H1 (cell line): ENCODE results near the gene FLCN. TPM values are rescaled to one million over a fixed set of nuclear protein-coding genes. Genes with fewer than 3 reads are reported as not detected.

Experiments
- CTCF ChIA-PET: fragments of 300-600 bp; sonication (Branson Sonifier 250); formaldehyde crosslinking; loops from one replicate; lab custom pipeline; 2021; ENCODE audit not compliant: partially characterized antibody; lab: Charles Lee
- POLR2A ChIA-PET: fragments of 300-600 bp; sonication (Branson Sonifier 250); formaldehyde crosslinking; loops from one replicate; lab custom pipeline; 2021; ENCODE audit warnings: inconsistent platforms; ENCODE audit not compliant: partially characterized antibody; lab: Charles Lee
- DNase-seq, 2 experiments: peaks; one replicate each; pipeline versions ENCODE4 v3.0.0 to v3.0.0-alpha.2; 2010 to 2022; ENCODE audit warnings: low spot score in 2 of 2, low read depth in 1 of 2, mixed read lengths in 1 of 2
- FAIRE-seq: peaks from 2 replicates; lab custom pipeline; 2011; peaks lifted over from hg19 to GRCh38; lab: Jason Lieb, UNC
- H2AFZ ChIP-seq: 2 replicates; pipeline ENCODE4 v1.8.1; 2012; ENCODE audit warnings: low read length, inconsistent platforms
- H2AK5ac ChIP-seq: 2 replicates; pipeline ENCODE4 v1.6.1; 2013; ENCODE audit warnings: low read depth, low read length
- H2BK120ac ChIP-seq: replicated peaks from 2 replicates; pipeline ENCODE3; 2013; ENCODE audit warnings: low read depth, low read length, inconsistent platforms
- H2BK12ac ChIP-seq: 2 replicates; pipeline ENCODE4 v1.6.1; 2013; ENCODE audit warnings: low read depth, low read length
- H2BK15ac ChIP-seq: 2 replicates; pipeline ENCODE4 v1.6.1; 2013; ENCODE audit warnings: low read length
- H2BK20ac ChIP-seq: 2 replicates; pipeline ENCODE4 v1.6.1; 2013; ENCODE audit warnings: low read length
- H2BK5ac ChIP-seq: 2 replicates; pipeline ENCODE4 v1.6.1; 2013; ENCODE audit warnings: low read depth, low read length
- H3K14ac ChIP-seq: 2 replicates; pipeline ENCODE4 v1.6.1; 2013; ENCODE audit warnings: inconsistent platforms; ENCODE audit not compliant: insufficient read length
- H3K18ac ChIP-seq: 2 replicates; pipeline ENCODE4 v1.6.1; 2013; ENCODE audit warnings: low read length; ENCODE audit errors: extremely low read depth
- H3K23ac ChIP-seq: 2 replicates; pipeline ENCODE4 v1.6.1; 2013; ENCODE audit warnings: inconsistent platforms; ENCODE audit not compliant: insufficient read length
- H3K23me2 ChIP-seq: 2 replicates; pipeline ENCODE4 v1.6.1; 2013; ENCODE audit warnings: low read depth, low read length
- H3K27ac ChIP-seq: 2 replicates; pipeline ENCODE4 v1.6.1; 2011; ENCODE audit warnings: low read depth, low read length, inconsistent platforms
- H3K27me3 ChIP-seq, 4 experiments: replicated peaks in 1 of 4; 1 replicate in 1 of 4; 2 replicates in 3 of 4; pipeline versions ENCODE4 v1.6.1 to v1.8.1; 2011 to 2013; ENCODE audit warnings: low read length in 3 of 4, mild to moderate bottlenecking in 3 of 4, inconsistent platforms in 2 of 4, mixed read lengths in 2 of 4, moderate library complexity in 1 of 4; ENCODE audit not compliant: control insufficient read depth in 3 of 4, insufficient read depth in 3 of 4; ENCODE audit errors: extremely low read depth in 1 of 4
- H3K36me3 ChIP-seq, 4 experiments: 2 replicates each; pipeline versions ENCODE4 v1.6.1 to v1.8.1; 2011 to 2013; ENCODE audit warnings: mild to moderate bottlenecking in 4 of 4, low read length in 3 of 4, moderate library complexity in 2 of 4, control low read depth in 1 of 4, inconsistent platforms in 1 of 4; ENCODE audit not compliant: insufficient read depth in 4 of 4, control insufficient read depth in 2 of 4
- H3K4ac ChIP-seq: replicated peaks from 2 replicates; pipeline ENCODE3; 2013; ENCODE audit warnings: low read length, low read depth, mixed read lengths, inconsistent platforms; ENCODE audit not compliant: insufficient read length
- H3K4me1 ChIP-seq, 4 experiments: replicated peaks in 1 of 4; 1 replicate in 1 of 4; 2 replicates in 3 of 4; pipeline versions ENCODE4 v1.6.1 to v1.8.1; 2011 to 2013; ENCODE audit warnings: low read length in 3 of 4, inconsistent platforms in 2 of 4, mixed read lengths in 1 of 4; ENCODE audit not compliant: insufficient read depth in 4 of 4, control insufficient read depth in 3 of 4
- H3K4me2 ChIP-seq, 2 experiments: 2 replicates each; pipeline versions ENCODE4 v1.6.1 to v1.8.1; 2011 to 2013; ENCODE audit warnings: low read depth in 2 of 2, low read length in 2 of 2, control low read depth in 1 of 2, inconsistent platforms in 1 of 2, mild to moderate bottlenecking in 1 of 2; ENCODE audit not compliant: insufficient read depth in 1 of 2
- H3K4me3 ChIP-seq, 4 experiments: fragments of 200-600, 300-600 bp in 1 of 4; sonication (generic), shearing (Covaris generic), sonication (Bioruptor Twin) in 1 of 4; 2 replicates each; pipeline versions ENCODE4 v1.5.1 to v1.8.1; 2011 to 2016; ENCODE audit warnings: low read length in 4 of 4, low read depth in 3 of 4, control low read depth in 2 of 4, inconsistent platforms in 2 of 4, mild to moderate bottlenecking in 2 of 4, mixed read lengths in 1 of 4, moderate library complexity in 1 of 4; ENCODE audit not compliant: insufficient read depth in 2 of 4; ENCODE audit errors: extremely low read depth in 1 of 4
- H3K56ac ChIP-seq: replicated peaks from 2 replicates; pipeline ENCODE3; 2013; ENCODE audit warnings: low read depth, mild to moderate bottlenecking, mixed read lengths, low read length, inconsistent platforms; ENCODE audit not compliant: insufficient read length
- H3K79me1 ChIP-seq: 2 replicates; pipeline ENCODE4 v1.6.1; 2013; ENCODE audit warnings: low read depth, low read length, control low read depth
- H3K79me2 ChIP-seq, 2 experiments: 2 replicates each; pipeline versions ENCODE4 v1.6.1 to v1.8.1; 2012 to 2013; ENCODE audit warnings: low read length in 2 of 2, mild to moderate bottlenecking in 2 of 2, inconsistent platforms in 1 of 2; ENCODE audit not compliant: insufficient read depth in 2 of 2, control insufficient read depth in 1 of 2
- H3K9ac ChIP-seq, 4 experiments: replicated peaks in 1 of 4; 1 replicate in 1 of 4; 2 replicates in 3 of 4; pipeline versions ENCODE4 v1.6.1 to v1.8.1; 2011 to 2013; ENCODE audit warnings: low read depth in 3 of 4, low read length in 3 of 4, control low read depth in 2 of 4, mild to moderate bottlenecking in 2 of 4, moderate library complexity in 2 of 4, inconsistent platforms in 1 of 4; ENCODE audit errors: extremely low read depth in 1 of 4
- H3K9me3 ChIP-seq, 2 experiments: 2 replicates each; pipeline versions ENCODE4 v1.6.1 to v1.8.1; 2012 to 2013; ENCODE audit warnings: mild to moderate bottlenecking in 2 of 2, moderate library complexity in 2 of 2, control low read depth in 1 of 2, inconsistent platforms in 1 of 2, low read depth in 1 of 2, low read length in 1 of 2, mixed read lengths in 1 of 2; ENCODE audit not compliant: insufficient read depth in 2 of 2
- H4K20me1 ChIP-seq, 2 experiments: replicated peaks in 1 of 2; 2 replicates each; pipeline versions ENCODE3 to v1.8.1; 2011 to 2013; ENCODE audit warnings: inconsistent platforms in 2 of 2, low read length in 2 of 2, mild to moderate bottlenecking in 1 of 2; ENCODE audit not compliant: insufficient read depth in 2 of 2, control insufficient read depth in 1 of 2
- H4K5ac ChIP-seq: 2 replicates; pipeline ENCODE4 v1.6.1; 2013; ENCODE audit warnings: low read length, low read depth, mixed read lengths, inconsistent platforms; ENCODE audit not compliant: insufficient read length
- H4K8ac ChIP-seq: 2 replicates; pipeline ENCODE4 v1.8.0; 2013; ENCODE audit warnings: mild to moderate bottlenecking, moderate library complexity, low read length, inconsistent platforms; ENCODE audit not compliant: insufficient read depth; ENCODE audit errors: extremely low read depth
- H4K91ac ChIP-seq: replicated peaks from 2 replicates; pipeline ENCODE3; 2013; ENCODE audit warnings: low read length, mixed read lengths, inconsistent platforms; ENCODE audit not compliant: insufficient read length
- ASH2L ChIP-seq: fragments of 200-600, 300-600 bp; sonication (generic); IDR thresholded peaks from one replicate; pipeline ENCODE4 v1.7.1; 2017; ENCODE audit warnings: low read length
- CREB1 ChIP-seq: IDR thresholded peaks from 2 replicates; pipeline ENCODE4 v1.6.1; 2012; ENCODE audit warnings: inconsistent platforms
- NANOG ChIP-seq: IDR thresholded peaks from 2 replicates; pipeline ENCODE4 v1.6.1; 2011; ENCODE audit warnings: low read length, low read depth, mild to moderate bottlenecking, inconsistent platforms; ENCODE audit not compliant: insufficient read depth, poor library complexity, severe bottlenecking
- POLR2A ChIP-seq, 2 experiments: IDR thresholded peaks; 1 replicate in 1 of 2; 2 replicates in 1 of 2; pipeline ENCODE4 v1.6.1; 2011; ENCODE audit warnings: low read depth in 2 of 2, low read length in 2 of 2, mild to moderate bottlenecking in 2 of 2; ENCODE audit errors: control extremely low read depth in 1 of 2
- RNF2 ChIP-seq: fragments of 200-900, 300-1000 bp; sonication (generic); IDR thresholded peaks from 2 replicates; pipeline ENCODE4 v1.7.1; 2016; ENCODE audit warnings: borderline replicate concordance, low read depth, mild to moderate bottlenecking, antibody characterized with exemption, low read length; ENCODE audit not compliant: poor library complexity, severe bottlenecking; ENCODE audit errors: missing control alignments
- SIN3A ChIP-seq, 2 experiments: IDR thresholded peaks in 1 of 2; conservative IDR thresholded peaks in 1 of 2; 2 replicates each; pipeline ENCODE4 v1.6.1; 2011 to 2012; ENCODE audit warnings: low read length in 2 of 2, improper control_type of control experiment in 1 of 2, low read depth in 1 of 2, mild to moderate bottlenecking in 1 of 2
- SIRT6 ChIP-seq: IDR thresholded peaks from one replicate; pipeline ENCODE4 v1.7.1; 2012; ENCODE audit warnings: low read length, inconsistent platforms
- TAF7 ChIP-seq: optimal IDR thresholded peaks from 2 replicates; pipeline ENCODE3; 2011; ENCODE audit warnings: low read depth, mild to moderate bottlenecking, inconsistent platforms, low read length, moderate library complexity, borderline replicate concordance
- WGBS, 2 experiments: shearing (Covaris generic) in 1 of 2; methylation state at CpG; one replicate each; pipeline versions ENCODE4 v1.1.6 to v1.1.7; 2013 to 2015; ENCODE audit warnings: low lambda C conversion rate in 2 of 2, mixed read lengths in 2 of 2, inconsistent platforms in 1 of 2, low coverage in 1 of 2, missing lambda C conversion rate in 1 of 2; ENCODE audit not compliant: insufficient replicate concordance in 2 of 2, insufficient coverage in 1 of 2, insufficient read length in 1 of 2; ENCODE audit errors: extremely low coverage in 1 of 2, missing lambda C conversion rate in 1 of 2; 5-methylcytosine and 5-hydroxymethylcytosine counted together
- polyA plus RNA-seq, 7 experiments: library from polyadenylated mRNA; depleted of rRNA in 3 of 7; stranded (reverse) in 5 of 7; unstranded in 2 of 7; fragments of >200 nt in 5 of 7; fragments of 200-250 nt in 2 of 7; gene quantifications; 1 replicate in 5 of 7; 2 replicates in 1 of 7; 4 replicates in 1 of 7; pipeline versions ENCODE4 v1.2.1 to v1.2.3, GENCODE V29; 2011 to 2013; ENCODE audit warnings: missing spikeins in 2 of 7, mixed read lengths in 2 of 7
- total RNA-seq: library from RNA; stranded (reverse); fragmentation: NEBNext Ultra II Directional; extraction: Animal tissue kit (Norgen Biotek cat#: 25700); gene quantifications from 2 replicates; pipeline ENCODE4 v1.2.1, GENCODE V29; 2021

The FLCN gene
- total and polyA plus RNA-seq, 2 of the 8 experiments (the other 6 are each of a cell fraction or from before 2014, with no cell fraction given) = 15.6 to 34.6 TPM

- H3K36me3 ChIP-seq = peaks cover 0 to 14% (median 4%) of the 10 kb centered on the region in 4 experiments; a peak in 7 of 8 replicates
- no peak overlapping the region for H3K14ac ChIP-seq
- no peak overlapping the region for H3K9ac ChIP-seq
- H4K20me1 ChIP-seq = peaks cover 2 to 7% of the 10 kb centered on the region in 2 experiments
- no peak overlapping the region for H2AK5ac ChIP-seq
- H3K56ac ChIP-seq = no peak overlapping the region
- WGBS, 2 experiments = 90% methylated on average over 4 of the region's 5 CpGs; no CpG with 5 or more reads in 1 of the 2 experiments
- H4K91ac ChIP-seq = no peak overlapping the region
- H2BK20ac ChIP-seq = no peak overlapping the region
- no peak overlapping the region for H2BK120ac ChIP-seq
- no peaks in the 10 kb centered on the region; a peak in 1 of 7 replicates for H3K27me3 ChIP-seq
- H3K4me3 ChIP-seq = no peak overlapping the region
- no peaks in the 10 kb centered on the region for H3K79me1 ChIP-seq
- no peaks in the 10 kb centered on the region for H3K4me1 ChIP-seq
- FAIRE-seq = no peak
- H3K4ac ChIP-seq = no peak overlapping the region
- ChIA-PET POLR2A (no interaction called here), CTCF (interaction anchor here (0.6 to 6.2 kb wide), 10 partner anchors 10 to 312 kb away, joined by 3 to 44 read pairs (median 3); no protein-coding TSS in a partner anchor)
- no peak overlapping the region; the same call in 1 of the 2 replicates for H4K8ac ChIP-seq
- H2BK15ac ChIP-seq = no peak overlapping the region
- H3K23me2 ChIP-seq = no peaks in the 10 kb centered on the region
- H3K9me3 ChIP-seq = no peaks in the 10 kb centered on the region
- no peak overlapping the region for H3K4me2 ChIP-seq
- H2BK12ac ChIP-seq = no peak overlapping the region
- DNase-seq = no peak
- no peak overlapping the region for H3K18ac ChIP-seq
- H3K79me2 ChIP-seq = no peaks in the 10 kb centered on the region
- no peak overlapping the region for H2BK5ac ChIP-seq
- no peak overlapping the region for H2AFZ ChIP-seq
- no peak overlapping the region for H4K5ac ChIP-seq
- H3K27ac ChIP-seq = no peak overlapping the region
- H3K23ac ChIP-seq = no peak overlapping the region
- no peak for TF ChIP-seq CREB1
- TF ChIP-seq ASH2L = no peak
- no peak for TF ChIP-seq POLR2A (IDR thresholded peaks at IDR 0.05; ENCODE audit: control extremely low read depth in 1 of 2, low read depth in 2 of 2, low read length in 2 of 2)
- TF ChIP-seq RNF2 = no peak
- TF ChIP-seq SIRT6 = no peak
- no peak for TF ChIP-seq NANOG
- TF ChIP-seq SIN3A (conservative IDR thresholded peaks at IDR 0.05 in 1 of 2, IDR thresholded peaks at IDR 0.05 in 1 of 2; ENCODE audit: low read depth in 1 of 2, low read length in 2 of 2) = no peak
- TF ChIP-seq TAF7 = no peak
Observed at GRCh38 chr17:17168401-17168800, 68.6 kb downstream of the FLCN start.
